ENCODE measurements around the gene PPP2CA.

Gene PPP2CA

DNA sequence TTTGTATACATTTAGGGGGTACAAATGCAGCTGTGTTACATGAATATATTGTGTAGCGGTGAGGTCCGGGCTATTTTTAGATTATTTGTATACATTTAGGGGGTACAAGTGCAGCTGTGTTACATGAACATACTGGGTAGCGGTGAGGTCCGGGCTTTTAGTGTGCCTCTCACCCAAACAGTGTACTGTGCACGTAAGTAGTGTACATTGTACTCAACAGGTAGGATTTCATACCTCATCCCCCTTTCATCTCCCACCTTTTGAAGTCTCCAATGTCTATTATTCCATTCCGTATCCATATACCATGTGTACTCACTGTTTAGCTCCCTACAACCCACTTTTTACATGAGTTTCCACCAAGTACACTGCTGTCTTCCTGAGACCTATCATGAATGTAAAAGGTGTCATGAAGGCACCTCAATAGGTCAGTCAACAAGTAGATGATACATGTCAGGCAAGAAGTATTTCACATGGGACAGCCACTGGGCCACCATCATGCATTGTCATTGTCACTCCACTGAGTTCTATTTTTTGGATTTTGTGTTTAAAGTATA, 76.8 kb downstream of the PPP2CA start:
- DNase-seq (ENCODE audit: low read depth in 2 of 2): no peak

DNA sequence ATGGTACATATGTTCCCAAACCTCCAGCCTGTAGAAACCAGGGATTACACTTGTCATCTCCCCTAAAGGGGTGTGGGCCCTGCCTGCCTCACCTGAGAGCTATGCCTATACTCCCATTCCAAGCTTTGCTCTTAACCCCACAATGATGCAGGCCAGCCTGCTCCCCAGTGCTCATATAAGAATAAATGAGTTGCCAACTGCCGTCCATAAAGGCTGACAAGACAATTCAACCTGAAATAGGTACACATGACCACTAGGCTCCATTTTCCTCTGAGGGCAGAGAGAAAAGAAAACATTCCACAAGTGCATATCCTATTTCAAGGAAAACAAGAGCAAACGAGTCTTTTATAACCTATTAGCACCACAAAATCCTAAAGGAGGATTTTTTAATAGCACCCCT, 77.6 kb downstream of the PPP2CA start:
- no peak for DNase-seq (ENCODE audit: low read depth in 2 of 2)

DNA sequence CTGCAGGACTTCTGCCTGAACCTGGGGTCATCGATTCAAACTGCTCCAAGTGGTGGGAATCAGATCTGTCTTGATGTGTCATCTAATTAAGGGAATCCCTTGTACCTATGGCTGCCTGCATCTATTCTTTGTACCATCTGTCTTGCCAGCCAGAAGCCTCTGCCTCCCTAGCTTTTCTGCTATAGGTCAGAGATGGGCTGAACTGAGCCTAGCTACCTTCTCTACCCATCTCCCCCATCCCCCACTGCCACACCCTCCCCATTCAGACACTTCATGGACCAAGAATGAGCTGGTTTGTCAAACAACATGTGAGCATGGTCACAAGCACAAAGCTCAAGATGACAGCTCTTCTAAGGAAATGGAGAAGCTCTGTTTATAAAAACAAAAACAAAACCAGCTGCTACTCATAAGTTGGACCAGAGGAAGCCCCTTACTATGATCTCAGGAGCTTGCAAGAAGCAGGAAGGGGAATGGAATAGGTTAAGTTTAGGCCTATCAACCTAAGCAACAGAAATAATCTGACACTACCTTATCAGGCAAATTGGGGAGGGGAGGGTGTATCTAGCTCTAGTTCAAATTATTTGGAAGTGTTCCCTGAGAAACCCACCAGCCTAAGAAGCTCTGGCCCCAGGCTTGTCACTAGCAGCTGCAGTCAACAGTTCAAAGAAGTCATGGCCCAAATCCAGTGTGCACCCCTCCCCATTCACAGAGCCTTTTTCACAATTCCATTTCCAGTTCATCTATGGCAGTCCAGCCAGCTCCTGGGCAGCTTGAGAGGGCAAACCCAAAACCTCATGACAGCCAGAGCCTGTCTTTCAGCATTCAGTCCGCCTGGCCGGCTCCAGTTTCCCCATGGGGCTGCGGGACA, 79.0 kb downstream of the PPP2CA start:
- no peak for DNase-seq (ENCODE audit: low read depth in 2 of 2)

DNA sequence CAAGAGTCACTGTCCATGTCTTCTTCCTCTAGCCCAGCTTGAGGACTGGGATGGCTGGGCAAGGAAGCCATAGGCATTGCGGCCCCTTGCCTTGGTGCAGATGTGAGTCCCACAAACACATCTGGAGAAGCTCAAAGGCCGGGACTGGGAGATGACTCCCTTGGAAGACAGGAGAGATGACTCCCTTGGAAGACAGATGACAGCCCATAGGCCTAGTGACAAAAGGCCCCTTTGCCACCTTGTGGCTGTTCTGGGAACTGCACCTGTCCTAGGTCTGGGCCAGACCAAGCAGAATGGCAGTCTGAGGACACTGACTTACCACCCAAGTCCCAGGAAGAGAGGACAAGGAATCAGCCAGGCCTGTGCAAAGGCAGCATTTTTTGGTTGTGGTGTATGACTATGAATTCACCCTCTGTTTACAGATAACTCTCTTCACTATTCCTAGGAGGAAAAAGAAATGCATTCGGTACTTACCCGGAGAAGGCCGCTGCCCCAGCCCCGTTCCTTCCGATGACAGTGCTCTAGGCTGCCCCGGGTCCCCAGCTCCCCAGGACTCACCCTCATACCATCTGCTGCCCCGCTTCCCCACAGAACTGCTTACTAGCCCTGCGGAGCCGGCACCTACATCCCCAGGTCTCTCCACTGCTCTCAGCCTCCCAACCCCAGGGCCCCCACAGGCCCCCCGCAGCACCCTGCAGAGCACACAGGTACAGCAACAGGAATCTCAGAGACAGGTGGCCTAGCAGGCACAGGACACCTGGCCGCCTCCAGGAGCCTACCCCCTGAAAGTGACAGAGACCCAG, 79.9 kb downstream of the PPP2CA start:
- DNase-seq (ENCODE audit: low read depth in 2 of 2): peak in 1 of 2 donors; percentile 66

DNA sequence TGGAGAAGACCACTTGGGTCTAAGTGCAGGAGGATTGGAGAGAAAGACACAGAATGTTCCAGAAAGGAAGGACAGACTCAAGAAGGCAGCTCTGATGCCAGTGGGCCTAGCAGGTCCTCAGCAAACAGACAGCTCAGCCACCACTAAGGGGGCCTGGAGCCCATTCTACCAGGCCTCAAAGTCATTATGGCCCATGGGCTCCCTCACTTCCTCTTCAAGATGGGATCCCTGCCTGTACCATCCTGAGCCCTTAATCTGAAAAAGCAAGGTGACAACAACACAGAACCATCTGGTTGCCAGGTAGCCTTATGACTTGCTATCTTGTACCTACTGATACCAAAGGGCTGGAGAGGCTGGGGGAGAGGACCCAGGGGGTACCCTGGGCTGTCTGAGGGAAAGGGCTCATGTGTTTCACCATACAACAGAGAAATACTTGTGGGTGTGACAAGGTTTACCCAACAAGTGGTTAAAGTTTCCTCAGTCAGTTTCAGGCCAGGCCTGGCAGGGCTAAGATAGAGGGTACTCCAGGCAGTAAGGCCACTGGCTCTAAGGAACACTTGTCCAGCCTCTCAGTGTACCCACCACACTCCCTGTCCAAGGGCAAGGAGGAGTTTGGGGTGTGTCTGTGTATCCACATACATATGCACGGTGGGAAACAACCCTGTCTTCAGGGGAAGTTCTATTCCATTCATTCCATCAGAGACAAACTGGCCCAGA, 80.7 kb downstream of the PPP2CA start:
- DNase-seq (ENCODE audit: low read depth in 2 of 2): no peak

Measured in stimulated activated CD8-positive, alpha-beta memory T cell treated with anti-CD3 and anti-CD28 coated beads, Interleukin-15, amount 100 ng/mL, for 48 hours (primary cell).